Effector memory CD4-positive, alpha-beta T cell (primary cell): ENCODE data around the gene PYGB.

Experiments used
- DNase-seq, 3 donors: peaks; one replicate each; pipeline ENCODE4 v3.0.0-alpha.2; 2020
- H3K27ac ChIP-seq: 2 replicates; pipeline ENCODE4 v1.7.0; 2013; ENCODE audit warnings: mild to moderate bottlenecking, low read length, moderate library complexity; ENCODE audit not compliant: insufficient read depth, poor library complexity, severe bottlenecking
- H3K27me3 ChIP-seq: replicated peaks from 2 replicates; pipeline ENCODE4 v1.7.0; 2013; ENCODE audit warnings: mild to moderate bottlenecking, low read length; ENCODE audit not compliant: insufficient read depth, control insufficient read depth, poor library complexity, severe bottlenecking
- H3K36me3 ChIP-seq: 2 replicates; pipeline ENCODE4 v1.7.0; 2013; ENCODE audit warnings: mild to moderate bottlenecking, low read length, moderate library complexity; ENCODE audit not compliant: control insufficient read depth, insufficient read depth
- H3K4me1 ChIP-seq: 2 replicates; pipeline ENCODE4 v1.7.0; 2013; ENCODE audit warnings: low read length, mild to moderate bottlenecking; ENCODE audit not compliant: control insufficient read depth, insufficient read depth, poor library complexity, severe bottlenecking
- H3K4me3 ChIP-seq: 2 replicates; pipeline ENCODE4 v1.7.0; 2013; ENCODE audit warnings: low read length, low read depth, mild to moderate bottlenecking; ENCODE audit not compliant: insufficient read depth, poor library complexity, severe bottlenecking
- H3K9me3 ChIP-seq: 2 replicates; pipeline ENCODE4 v1.7.0; 2013; ENCODE audit warnings: mild to moderate bottlenecking, low read length, moderate library complexity; ENCODE audit not compliant: control insufficient read depth

PYGB gene

DNA sequence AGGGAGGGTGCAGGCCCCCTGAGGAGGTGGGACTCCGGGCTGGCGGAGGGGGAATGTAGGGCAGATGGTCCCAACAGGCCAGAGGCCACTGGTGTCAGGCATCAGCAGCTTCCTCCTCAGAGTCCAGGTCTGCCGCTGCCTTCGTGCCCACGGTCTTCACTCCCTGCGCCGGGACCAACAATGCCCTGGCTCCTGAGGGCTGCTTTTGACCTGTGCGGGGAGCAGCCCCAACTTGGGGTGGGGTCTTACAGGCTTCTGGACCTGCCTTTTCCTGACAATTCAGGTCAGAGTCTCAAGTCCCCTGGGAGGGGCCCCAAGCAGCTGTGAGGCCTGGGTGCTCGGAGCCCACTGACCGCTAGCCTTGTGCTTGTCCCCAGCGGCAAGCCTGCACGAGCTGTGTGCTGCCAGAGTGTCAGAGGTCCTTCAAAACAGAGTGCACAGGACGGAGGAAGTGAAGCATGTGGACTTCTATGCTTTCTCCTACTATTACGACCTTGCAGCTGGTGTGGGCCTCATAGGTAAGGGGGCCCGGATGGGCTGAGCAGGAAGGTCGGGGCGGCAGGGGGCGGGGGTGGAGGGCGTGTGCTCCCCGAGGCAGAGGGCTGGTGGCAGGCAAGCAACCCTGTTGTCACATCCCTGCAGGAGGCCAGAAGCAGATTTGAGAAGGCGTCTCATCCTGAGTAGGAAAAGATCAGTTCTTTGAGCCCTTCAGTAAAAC, 25.3 kb upstream of the PYGB start:
- DNase-seq, result no peak
- Histone ChIP-seq H3K9me3 (no peaks in the 10 kb centered on the region), H3K27ac (no peak overlapping the region), H3K4me3 (no peak overlapping the region), H3K36me3 (peaks cover 12% of the 10 kb centered on the region), H3K4me1 (no peaks in the 10 kb centered on the region), H3K27me3 (no peaks in the 10 kb centered on the region)

DNA sequence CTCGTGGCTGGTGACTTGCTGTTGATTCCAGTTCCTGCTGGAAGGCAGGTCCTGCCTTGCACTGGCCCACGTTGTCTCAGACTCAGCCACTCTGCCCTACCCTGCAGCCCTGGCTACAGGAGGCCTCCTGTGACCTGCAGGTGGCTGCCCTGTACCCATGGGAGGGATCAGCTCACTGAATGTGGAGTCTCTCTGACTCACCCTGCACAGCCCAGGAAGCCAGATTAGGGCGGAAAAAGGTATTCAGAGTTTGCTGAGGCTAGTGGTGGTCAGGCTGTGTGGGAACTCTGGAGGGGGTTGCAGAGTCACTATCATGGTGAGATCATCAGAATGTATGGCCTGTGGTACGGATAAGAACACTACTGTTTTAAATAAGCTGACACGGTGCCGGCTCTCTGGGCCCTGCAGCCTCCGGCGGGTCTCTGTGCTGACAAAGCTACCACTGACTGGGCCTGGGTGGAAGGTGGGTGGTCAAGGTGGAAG, 24.7 kb upstream of the PYGB start:
- no peak for DNase-seq
- Histone ChIP-seq H3K36me3 (peaks cover 8% of the 10 kb centered on the region), H3K4me1 (no peaks in the 10 kb centered on the region), H3K4me3 (no peak overlapping the region), H3K27me3 (no peaks in the 10 kb centered on the region), H3K27ac (no peak overlapping the region), H3K9me3 (no peaks in the 10 kb centered on the region)

DNA sequence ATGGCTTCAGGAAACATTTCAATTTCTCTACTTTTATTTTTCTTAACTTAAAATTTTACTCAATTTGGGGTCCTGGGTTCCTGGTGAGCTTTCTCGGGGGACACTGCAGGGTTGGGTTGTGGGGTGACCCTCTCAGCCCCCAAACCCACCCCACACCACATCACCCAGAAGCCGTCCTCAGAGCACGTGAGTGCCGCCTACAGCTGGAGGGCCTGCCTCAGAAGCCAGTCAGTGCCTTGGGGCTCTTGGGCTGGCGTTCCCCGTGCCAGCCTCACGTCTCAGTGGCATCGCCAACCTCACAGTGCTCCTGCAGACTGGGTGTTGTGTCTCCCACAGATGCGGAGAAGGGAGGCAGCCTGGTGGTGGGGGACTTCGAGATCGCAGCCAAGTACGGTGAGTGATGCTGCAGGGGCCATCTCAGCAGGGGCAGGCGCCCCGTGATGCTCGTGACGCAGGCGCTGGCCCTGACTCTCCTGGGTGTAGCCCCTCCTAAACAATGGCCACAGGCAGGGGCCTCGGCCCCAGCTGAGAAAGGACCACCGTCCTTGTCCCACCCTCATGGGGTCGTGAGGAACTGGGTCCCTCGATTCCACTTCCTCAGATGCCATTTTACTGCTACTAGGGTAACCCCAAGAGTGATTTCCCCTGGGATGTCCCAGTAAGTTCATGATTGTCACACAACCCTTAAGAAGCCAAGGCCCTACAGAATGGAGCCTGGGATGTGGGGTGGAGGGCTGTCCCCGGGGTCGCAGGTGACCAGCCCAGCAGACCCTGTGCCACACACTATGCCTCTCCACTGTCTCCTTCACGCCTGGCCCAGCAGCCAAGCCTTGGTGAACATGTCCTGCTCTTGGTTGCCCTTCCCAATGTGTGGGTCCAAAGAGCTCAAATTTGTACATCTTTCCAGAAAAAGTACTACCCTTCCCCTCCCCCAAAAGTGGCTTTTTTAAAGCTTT, 23.8 kb upstream of the PYGB start:
- Histone ChIP-seq H3K4me1 (no peaks in the 10 kb centered on the region), H3K36me3 (peaks cover 8% of the 10 kb centered on the region), H3K27me3 (no peaks in the 10 kb centered on the region), H3K9me3 (no peaks in the 10 kb centered on the region), H3K4me3 (no peak overlapping the region), H3K27ac (no peak overlapping the region)
- no peak for DNase-seq

DNA sequence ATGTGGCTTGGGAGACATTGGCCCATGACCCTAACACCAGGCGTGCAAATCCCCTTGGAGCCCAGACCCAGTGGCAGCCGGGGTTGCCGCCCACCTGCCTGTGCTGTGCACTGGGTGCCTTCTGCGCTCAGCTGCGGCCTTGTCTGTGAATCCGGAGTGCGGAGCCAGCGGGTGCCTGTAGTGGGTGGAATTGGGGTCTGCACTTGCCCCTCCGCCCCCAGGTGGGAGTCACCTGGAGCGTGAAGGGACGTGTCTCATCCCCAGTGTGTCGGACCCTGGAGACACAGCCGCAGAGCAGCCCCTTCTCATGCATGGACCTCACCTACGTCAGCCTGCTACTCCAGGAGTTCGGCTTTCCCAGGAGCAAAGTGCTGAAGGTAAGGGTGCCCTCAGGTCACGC, 22.9 kb upstream of the PYGB start:
- peaks cover 8% of the 10 kb centered on the region for H3K36me3 ChIP-seq
- H3K9me3 ChIP-seq, result no peaks in the 10 kb centered on the region

DNA sequence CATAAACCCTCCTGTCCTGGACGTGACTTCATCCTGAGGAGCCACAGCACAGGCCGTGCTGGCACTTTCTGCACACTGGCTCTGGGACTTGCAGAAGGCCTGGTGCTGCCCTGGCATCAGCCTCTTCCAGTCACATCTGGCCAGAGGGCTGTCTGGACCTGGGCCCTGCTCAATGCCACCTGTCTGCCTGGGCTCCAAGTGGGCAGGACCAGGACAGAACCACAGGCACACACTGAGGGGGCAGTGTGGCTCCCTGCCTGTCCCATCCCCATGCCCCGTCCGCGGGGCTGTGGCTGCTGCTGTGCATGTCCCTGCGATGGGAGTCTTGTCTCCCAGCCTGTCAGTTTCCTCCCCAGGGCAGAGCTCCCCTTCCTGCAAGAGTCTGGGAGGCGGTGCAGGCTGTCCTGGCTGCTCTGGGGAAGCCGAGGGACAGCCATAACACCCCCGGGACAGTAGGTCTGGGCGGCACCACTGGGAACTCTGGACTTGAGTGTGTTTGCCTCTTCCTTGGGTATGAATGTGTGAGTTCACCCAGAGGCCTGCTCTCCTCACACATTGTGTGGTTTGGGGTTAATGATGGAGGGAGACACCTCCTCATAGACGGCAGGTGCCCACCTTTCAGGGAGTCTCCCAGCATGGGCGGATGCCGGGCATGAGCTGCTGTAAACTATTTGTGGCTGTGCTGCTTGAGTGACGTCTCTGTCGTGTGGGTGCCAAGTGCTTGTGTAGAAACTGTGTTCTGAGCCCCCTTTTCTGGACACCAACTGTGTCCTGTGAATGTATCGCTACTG, 22.0 kb upstream of the PYGB start:
- no peak overlapping the region for H3K27ac ChIP-seq
- no peaks in the 10 kb centered on the region for H3K4me1 ChIP-seq
- DNase-seq, result no peak
- H3K27me3 ChIP-seq, result no peaks in the 10 kb centered on the region
- H3K9me3 ChIP-seq, result no peaks in the 10 kb centered on the region
- peaks cover 5% of the 10 kb centered on the region for H3K36me3 ChIP-seq
- no peak overlapping the region for H3K4me3 ChIP-seq

More for the DNA sequence above, 22.9 kb upstream of the PYGB start:
- no peak for DNase-seq
- no peak overlapping the region for H3K4me3 ChIP-seq
- H3K4me1 ChIP-seq, result no peaks in the 10 kb centered on the region
- H3K27ac ChIP-seq, result no peak overlapping the region
- no peaks in the 10 kb centered on the region for H3K27me3 ChIP-seq

DNA sequence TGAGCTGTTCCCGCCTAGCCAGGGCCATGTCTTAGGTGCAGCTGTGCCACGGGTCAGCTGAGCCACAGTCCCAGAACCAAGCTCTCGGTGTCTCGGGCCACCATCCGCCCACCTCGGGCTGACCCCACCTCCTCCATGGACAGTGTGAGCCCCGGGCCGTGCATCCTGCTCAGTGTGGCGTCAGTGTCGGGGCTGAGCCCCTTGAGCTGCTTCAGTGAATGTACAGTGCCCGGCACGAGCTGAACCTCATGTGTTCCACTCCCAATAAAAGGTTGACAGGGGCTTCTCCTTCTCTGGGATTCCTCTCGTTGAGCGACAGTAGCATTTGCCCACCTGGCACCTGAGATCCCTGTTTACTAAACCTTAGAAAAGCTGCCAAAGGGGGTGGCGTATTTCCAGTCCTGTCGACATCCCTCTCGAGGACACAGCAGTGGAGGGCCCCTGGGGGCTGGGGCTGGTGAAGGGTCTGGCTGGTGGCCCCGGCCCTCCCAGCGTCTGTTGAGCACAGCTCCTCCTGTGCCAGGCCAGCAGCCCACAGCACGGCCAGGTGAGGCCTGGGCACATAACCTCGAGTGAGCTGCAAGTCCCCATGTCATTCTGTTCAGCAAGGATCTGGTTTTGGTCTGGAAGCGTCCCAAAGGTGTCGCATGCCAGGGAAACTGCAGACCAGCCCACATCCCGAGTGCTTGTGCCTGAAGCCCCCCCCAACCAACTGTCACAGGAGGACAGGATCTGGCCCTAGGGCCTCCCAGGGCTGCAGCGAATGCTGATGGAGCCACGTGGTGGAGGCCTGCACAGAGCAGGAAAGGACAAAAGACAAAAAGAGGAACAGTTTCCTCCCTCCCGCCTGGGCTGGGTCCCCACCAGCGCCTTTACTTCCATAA, 21.2 kb upstream of the PYGB start:
- no peak overlapping the region for H3K4me3 ChIP-seq
- H3K27me3 ChIP-seq, result no peaks in the 10 kb centered on the region
- no peaks in the 10 kb centered on the region for H3K36me3 ChIP-seq
- H3K9me3 ChIP-seq, result no peaks in the 10 kb centered on the region
- H3K4me1 ChIP-seq, result no peaks in the 10 kb centered on the region
- H3K27ac ChIP-seq, result no peak overlapping the region
- no peak for DNase-seq

DNA sequence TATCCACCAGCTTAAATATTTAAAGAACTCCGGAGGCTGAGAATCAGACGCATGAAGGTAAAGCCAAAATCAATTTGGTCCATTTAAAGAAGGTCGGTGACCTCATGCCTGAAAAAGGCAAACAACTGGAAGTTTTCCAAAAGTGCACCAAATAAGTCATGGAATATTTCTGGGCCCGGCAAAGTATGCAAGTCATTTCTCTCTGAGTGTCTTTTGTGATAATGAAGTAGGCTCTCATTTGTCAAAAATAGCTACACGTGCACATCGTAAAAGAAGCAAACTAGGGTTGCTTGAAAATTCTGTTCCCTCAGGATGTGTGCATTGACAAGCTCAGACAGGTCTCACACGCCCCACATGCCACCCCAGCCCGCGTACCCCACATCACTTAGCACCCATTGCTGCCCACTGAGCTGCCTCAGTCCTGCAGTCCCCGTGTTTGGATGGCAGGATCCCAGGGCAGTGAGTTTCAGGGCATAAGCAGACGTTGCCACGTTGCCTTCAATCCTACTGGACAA, 20.5 kb upstream of the PYGB start:
- Histone ChIP-seq H3K27me3 (no peaks in the 10 kb centered on the region), H3K36me3 (no peaks in the 10 kb centered on the region), H3K4me3 (no peak overlapping the region), H3K9me3 (no peaks in the 10 kb centered on the region), H3K27ac (no peak overlapping the region), H3K4me1 (no peaks in the 10 kb centered on the region)
- DNase-seq, result no peak

DNA sequence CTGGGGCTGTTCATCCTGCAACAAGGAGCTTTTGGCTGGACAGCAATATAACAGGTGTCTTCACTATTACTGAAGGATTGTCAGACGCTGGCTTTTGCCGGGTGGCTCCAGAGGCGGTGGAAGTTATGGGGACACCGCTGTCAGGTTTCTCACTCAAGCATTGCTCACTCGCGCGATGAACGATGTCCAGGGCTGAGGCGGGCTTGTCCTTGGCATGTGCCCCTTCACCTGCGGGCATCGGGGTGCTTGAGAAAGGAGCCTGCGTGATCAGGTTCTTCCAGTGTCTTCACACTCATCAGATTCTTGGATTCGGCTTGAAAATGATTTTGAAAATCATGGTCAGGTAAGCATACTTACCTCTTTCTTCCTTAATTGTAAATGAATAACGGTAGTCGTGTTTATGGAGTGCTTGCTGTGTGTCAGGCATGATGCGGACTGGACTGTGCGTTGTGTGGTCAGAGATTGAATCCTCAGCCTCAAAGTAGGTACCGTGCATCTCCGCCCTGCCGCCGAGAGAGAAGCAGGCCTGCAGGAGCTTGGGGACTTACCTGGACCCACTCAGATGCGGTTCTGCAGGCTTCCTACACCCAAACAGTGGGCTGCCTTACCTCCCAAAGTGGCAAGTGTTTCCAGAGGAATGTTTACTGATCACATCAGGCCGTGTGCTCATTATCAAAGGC, 18.3 kb upstream of the PYGB start:
- no peak for DNase-seq
- Histone ChIP-seq H3K27me3 (no peaks in the 10 kb centered on the region), H3K4me3 (no peak overlapping the region), H3K9me3 (no peaks in the 10 kb centered on the region), H3K36me3 (no peaks in the 10 kb centered on the region), H3K27ac (no peak overlapping the region), H3K4me1 (no peaks in the 10 kb centered on the region)
